Eye (tissue), 1 donor: ENCODE results near the gene GLB1L2.
"Not testable (repeated sequence)": the region's sequence is repeated elsewhere in the genome, so short reads cannot be mapped to it uniquely, and the experiment has no call there.

ENCODE experiments used
- DNase-seq: peaks from one replicate; pipeline ENCODE4 v3.0.0-alpha.2; 2015

GLB1L2 gene

DNA sequence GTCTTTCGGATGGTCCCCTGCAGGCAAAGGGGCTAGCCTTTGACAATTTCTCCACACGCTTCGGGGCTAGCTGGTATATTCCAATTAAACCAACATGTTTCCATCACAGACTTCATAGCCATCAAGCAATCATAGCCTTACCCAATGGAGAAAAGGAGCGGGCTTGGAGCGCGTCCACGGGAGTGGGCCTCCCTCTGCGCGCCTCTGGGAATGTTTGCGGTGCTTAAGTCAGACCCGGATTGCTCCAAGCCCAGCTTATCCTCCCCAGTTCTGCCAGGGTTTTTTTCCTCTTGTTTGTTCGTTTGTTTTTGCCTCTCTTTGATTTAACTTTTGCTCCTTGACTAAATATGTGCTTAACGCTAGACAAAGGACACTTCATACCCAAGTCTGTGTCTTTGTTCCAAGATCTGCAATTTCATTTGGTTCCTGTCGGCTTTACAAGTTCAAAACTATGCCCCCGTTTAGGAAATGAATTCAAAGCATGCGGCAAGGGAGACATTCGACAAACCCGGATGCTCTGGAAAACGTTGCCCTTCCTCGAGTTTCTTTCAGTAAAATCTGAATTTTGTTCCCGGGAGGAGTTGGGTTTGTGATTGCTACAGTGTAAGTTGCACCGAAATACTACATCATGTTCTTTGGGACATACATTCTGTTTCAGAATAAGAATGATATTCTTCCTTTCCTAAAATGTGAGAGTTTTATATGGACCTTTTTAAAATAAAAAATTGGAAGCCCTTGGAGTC is 1.0 kb upstream of the GLB1L2 start:
- peak; percentile 52 for DNase-seq

DNA sequence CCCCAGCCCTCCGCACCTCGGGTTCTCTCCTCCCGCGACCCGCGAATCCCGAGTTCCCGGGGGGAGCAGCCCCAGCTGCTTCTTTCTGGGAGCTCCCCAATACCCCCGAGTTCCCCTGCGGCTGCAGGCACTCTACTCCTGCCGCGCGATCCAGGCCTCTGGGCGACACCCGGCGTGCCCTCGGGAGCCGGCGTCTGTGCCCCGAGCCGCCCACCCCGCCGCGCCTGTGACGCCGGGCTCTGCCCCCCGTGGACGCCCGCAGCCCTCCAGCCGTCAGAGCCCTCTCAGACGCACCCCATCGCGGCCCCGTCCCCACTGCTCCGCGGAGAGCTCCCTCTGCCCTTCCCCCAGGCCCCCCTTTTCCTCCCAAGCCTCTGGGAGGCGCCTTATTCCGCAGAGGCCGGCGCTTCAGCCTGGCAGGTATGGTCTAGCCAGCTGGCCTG is 422 bp downstream of the GLB1L2 start:
- peak; percentile 66 for DNase-seq

DNA sequence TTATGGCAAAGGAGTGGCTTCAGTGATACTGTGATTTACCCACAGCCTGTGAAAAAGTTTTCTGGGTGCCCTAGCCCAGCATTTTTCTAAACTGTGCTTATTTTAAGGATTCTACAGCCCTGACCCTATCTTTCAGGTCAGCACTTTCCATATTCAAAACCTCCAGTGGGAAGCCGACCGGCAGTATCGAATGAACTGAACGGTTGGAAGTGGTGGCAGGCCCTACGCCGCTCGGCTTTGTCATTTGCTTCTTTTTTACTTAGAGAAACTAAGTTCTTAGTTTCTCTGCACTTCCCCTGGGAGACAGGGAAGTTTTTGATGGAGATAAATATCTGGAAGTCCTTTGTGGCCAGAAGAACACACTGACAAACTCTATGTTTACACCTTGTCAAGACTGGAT is 994 bp downstream of the GLB1L2 start:
- DNase-seq = no peak

DNA sequence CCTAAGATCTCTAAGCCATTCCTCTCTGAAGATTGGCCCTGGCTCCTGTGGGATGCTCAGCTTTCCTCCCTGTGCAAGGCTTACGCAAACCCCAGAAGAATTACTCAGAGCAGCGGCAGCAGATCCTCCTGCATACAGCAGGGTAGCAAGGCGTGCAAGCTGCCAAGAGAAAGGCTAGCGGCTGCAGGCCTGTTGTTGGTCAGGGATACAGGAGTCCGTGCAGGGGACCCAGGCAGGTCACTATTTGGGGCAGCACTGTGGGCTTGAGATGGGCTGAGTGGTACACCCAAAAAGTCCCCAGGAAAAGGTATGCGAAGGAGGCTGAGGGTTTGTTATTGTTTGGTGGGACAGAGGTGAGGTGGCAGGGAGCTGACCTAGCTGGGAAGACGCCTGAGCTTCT is 1.5 kb downstream of the GLB1L2 start:
- no peak for DNase-seq

DNA sequence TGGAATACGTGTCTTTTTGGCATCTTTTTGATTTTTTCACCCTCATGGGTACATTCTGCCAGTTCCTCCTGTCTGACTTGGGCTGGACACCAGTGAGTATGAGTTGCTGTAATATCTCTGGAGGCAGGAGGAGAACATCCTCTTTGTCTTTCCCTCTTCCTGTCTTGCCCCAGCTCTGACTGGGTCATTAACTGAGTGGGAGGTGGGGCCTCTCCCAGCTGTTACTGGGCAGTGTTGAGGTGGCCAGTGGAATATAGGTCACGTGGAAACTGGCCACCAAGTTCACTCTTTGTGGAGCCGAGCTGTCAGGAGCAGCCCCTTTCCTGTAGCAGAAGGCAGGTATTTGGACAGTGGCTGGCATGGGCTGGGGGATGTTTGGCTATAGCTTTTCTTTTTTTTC is 2.2 kb downstream of the GLB1L2 start:
- DNase-seq = no peak

DNA sequence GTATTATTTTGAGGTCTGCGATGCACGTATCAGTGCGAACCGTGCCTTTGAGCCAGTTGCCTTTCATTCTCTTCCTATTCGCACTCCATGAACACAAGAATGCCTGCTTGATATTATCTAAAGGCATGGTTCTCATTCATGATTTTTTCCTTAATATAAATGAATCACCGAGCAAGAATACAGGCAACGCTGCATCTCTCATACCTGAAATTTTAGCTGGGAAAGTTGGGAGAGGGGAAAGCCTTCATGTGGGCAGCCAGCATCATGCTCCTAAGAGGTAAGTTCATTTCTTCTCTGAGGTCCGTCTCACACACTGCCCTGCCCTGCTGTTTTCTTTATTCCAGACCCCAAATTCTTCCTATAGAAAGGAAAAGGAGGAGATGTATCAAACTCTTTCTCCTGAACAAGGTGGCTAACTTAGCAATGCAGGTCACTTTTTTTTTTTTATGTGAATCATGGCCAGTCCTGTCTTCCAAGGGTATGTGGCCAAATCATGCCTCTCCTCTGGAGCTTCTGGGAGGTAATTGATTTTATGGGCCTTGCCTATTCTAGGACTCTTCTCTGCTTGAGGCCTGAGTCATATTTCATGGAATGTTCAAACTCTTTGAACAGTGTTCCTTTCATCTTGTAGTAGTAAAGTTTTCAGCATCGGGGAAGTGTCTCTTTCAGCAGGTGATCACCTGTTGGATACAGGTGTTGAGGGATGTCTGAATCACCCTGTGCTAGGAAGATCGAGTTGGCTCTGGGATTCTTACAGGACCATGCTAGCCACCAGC is 3.2 kb downstream of the GLB1L2 start:
- no peak for DNase-seq

DNA sequence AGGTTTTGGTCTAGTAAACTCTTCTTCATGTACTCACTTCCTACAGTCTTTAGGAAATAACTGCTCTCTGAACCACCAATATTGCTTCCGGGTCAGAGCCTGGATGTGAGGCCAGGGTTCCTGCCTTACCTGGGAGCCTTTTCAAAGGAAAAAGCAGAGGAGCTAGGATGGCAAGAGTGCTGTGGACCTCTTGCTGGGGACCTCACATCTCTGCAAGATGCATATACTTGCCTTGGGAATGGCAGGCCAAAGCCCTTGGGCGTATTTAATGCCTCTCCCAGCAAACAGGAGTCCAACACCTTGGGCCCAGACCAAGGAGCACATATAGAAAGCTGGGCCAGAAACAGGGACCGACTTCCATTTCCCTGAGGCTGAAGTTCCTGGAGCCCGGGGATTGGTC is 5.3 kb downstream of the GLB1L2 start:
- DNase-seq = no peak

DNA sequence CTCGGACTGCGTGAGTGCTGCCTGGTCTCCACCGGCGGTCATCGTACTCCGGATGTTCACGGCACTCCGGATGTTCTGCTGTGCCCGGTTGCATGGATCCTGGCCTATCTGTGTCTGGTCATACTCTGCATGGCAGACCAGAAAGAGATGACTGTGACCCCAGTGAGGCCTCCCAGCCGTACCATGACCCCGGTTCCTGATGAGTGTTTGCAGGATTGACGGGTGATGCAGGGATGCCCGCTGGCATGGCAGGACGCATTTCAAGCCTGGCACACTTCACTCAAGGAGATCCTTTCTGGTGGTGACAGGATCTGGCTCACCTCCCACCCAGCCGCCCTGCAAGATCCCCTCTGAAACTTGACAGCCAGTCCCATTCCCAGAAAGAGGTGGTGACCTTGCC is 6.3 kb downstream of the GLB1L2 start:
- DNase-seq = no peak

DNA sequence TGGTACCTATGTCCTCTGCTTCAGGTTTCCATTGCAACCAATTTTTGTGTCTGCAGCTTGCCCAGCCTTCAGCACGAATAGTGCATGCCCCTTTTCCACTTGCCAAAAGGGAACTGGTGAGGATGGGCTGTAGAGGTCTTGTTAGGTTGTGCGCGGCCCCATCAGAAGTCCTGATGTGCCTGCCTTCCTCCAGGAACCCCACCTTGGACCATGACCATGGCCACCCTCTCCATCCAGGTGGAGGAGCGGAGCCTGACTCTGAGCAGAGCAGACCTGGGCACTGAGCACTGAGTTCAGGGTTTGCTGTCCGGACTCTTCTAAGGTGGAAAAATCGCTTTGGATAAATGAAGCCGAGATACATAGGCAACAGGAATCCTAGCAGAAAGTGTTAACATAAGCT is 6.9 kb downstream of the GLB1L2 start:
- no peak for DNase-seq

DNA sequence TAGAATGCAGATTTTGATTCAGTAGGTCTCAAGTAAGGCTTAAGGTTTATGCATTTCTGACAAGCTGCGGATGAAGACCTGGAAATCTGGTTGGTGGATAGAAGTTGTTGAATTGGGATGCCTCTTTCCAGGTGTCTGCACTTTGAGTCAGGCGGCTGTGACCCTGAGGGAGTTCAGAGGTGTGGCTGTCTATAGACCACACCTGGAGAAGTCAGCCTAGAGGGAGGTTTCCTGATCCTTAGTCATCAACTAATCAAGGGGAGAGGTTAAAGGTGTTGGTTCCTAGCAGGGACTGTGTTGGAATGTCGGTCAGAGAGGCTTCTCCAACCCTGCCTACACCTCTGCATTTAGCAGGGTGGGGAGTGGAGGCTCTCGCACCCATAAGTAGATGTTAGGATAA is 8.0 kb downstream of the GLB1L2 start:
- DNase-seq = no peak

DNA sequence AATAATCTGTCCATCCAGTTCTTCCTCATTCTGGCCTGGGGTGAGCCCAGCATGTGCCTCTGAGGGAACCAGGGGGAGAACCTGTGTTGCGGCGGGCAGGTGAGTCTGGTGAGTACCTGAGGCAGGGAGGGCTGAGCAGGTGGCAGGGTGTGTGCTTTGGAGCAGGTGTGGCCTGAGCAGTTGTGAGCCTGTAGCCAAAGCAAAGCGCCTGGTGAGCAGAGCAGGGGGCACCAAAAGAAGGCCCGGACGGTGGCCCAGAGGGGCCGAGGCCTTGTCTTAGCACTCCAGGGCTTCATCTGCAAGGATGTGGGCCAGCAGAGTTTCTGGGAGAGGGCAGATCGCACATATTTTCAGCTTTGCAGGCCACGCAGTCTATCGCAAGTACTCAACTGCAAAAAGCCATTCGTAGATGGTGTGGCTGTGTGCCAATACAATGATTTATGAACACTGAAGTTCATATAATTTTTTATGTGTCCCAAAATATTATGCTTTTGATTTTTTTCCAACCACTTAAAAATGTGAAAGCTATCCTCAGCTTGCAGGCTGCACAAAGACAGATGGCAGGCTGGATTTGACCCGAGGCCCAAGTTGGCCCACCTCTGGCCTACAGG is 8.7 kb downstream of the GLB1L2 start:
- DNase-seq = no peak

DNA sequence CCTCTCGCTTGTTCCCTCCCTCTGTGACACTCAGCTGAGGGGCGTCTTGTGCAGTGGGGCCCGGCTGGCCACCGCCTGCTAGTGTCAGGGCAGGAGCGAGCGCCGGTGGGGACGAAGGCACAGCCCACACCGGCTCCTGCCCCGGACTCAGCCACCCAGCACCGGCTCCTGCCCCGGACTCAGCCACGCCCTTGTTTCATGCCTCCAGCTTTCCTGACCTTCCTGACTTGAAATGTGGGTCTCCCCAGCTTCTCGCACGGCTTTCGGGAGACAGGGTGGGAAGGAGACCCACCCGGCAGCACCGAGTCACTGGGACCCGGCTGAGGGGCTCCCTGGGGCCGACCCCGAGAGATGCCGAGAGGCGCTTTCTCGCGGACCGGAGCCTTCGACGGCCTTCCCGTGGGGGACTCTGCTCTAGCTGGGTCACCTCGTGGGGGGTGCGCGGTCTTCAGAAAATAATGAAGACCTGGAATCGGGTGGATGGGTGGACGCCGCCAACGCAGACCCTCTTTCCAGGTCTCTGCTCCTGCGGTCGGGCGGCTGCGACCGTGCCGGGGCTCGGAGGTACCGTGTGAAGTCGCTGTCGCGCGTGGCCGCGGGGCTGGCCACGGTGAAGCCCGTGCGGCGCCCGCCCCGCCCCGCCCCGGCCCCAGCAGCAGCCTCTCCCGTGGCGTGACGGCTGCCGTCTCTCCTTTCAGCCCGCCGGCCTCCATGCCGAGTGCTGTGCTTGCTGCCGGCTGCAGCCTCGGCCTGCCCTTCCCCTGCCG is 10.2 kb downstream of the GLB1L2 start:
- no peak for DNase-seq

DNA sequence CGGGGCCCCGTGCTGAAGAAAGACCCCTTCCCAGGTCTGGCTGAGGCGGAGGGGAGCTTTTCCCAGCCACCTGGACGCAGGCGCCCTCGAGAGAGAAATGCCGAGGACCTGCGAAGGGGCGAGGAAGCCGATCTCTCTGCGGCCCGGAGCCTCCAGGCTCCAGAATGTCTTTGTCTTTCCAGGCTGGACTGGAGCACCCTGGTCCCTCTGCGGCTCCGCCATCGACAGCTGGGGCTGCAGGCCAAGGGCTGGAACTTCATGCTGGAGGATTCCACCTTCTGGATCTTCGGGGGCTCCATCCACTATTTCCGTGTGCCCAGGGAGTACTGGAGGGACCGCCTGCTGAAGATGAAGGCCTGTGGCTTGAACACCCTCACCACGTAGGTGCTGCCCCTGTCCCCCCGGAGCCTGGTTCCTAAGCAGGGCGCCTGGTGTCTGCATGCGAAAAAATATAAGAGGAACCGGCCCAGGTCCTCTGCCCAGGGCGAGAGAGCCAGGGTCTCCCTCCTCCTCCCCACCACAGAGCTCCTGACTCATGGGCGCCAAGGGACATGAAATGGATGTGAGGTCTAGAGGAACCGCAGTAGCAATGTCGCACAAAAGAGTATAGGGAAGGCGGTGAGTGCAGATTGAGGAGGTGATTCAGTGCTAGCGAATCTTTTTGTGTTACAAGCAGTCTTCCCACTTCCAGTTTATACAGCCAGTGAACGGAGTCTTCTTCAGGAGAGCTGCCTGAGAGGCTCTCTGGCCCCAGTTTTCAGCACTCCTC is 11.0 kb downstream of the GLB1L2 start:
- no peak for DNase-seq

DNA sequence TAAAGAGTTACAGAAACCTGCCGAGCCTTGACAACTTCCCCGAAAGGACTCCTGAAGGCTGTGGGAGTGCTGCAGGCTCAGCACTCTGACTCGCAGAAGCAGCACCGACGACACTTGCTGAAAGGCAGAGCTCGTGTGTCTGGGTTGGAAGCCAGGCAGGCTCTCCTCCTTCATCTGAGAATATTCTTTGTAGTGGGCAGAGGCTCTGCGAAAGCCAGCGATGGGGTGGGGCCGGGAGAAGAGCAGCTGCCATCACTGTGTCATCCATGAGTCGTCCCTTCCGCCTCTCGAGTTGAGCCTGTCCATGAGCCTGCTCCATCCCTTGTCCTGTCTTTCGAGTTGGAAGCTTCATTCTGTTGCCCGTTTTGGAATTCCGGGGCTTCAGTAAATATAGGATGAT is 11.9 kb downstream of the GLB1L2 start:
- no peak for DNase-seq

DNA sequence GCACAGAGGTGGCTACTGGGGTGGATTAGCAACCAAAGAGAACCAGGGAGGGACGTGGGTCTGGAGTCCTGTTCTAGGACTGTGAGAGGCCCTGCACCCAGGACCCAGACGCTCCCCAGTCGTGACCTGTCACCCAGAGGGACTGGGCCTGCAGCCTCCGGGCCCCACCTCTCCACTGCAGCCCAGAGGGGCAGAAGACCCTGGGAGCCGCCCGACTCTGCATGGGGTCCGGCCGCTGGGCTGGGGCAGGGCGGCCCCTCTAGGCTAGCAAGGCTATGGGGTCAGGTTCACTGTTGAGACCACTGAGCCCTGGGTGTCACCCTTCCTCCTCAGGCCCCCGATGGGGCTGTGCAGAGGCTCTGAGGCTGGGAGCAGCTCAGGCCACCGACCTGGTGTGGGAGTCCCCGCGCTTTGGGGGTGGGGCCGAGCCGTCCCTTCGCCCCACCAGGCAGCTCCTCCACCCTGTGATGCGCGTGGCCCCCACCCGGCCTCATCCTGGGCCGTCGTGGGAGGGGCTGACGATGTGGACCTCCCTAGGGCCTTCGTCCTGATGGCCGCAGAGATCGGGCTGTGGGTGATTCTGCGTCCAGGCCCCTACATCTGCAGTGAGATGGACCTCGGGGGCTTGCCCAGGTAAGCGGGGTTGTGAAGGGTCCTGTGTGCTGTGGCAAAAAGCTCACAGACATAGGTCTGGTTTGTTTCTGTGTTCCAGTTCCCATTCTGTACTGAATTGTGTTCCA is 12.9 kb downstream of the GLB1L2 start:
- not testable (repeated sequence) for DNase-seq

DNA sequence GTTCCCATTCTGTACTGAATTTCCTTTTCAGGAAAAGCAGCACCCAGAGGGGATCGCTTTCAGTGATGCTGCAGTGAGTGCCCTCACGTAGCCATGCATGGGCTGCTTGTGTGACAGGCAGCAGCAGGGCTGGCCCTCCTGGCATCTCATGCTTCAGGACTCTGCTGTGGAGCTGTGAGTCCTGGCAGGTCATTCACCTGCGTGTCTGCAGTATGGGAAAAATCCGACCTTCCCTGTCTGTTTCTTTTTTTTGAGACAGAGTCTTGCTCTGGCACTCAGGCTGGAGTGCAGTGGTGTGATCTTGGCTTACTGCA is 13.4 kb downstream of the GLB1L2 start:
- DNase-seq = no peak

DNA sequence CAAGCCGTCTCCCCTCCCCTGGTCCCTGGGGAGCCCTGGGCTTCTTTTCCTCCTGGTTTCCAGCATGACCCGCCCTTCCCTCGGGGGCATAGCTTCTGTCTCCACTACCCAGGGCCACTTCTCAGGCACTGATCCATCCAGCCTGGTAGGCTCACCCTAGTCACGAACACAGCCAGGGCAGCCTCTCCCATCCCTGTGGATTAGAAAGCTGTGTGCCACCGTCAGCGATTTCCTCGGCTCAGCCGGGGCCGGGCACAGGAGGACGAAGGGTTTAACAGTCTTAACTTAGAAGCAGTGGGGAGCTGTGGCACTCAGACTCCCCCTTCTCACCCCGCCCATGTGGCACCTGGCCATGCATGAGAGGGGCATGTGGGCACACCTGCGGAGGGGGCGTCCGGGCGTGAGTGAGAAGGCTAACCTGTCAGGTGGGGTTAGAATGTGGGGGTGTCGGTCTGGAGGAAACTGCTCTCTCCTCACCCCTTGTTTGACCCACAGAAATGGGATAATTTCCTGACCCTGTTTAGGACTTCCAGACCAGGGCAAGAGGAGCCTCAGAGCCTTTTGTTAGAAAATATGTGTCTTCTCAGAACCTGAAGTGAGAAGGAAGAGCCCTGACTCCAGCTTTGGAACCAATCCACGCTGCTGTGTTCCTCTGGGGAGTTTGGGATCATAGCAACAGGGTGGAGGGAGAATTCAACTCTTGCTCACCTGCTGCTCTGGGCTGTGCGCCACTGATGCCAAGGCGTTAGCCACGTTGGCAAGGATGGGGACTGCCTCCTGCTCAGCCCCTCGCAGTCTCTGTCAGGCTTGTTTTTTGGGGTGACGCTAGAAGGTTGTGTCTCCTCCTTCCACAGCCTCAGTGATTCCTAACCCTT is 14.6 kb downstream of the GLB1L2 start:
- DNase-seq = no peak

DNA sequence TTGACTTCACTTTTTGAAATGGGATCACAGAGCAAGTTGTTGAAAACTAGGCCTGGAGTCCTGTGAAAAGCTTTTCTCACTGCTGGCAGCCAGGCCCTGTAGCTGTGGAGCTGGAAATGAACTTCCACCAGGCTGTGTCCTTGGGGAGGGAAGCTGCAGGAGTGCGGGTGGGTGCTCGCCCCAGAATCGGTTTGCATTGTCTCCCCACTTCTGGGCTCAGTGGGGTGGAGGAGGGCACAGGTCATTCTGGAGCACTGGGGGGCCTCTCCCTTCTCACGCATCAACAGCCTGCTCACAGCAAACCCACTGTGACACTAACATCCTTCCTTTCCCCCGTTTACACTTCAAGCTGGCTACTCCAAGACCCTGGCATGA is 15.2 kb downstream of the GLB1L2 start:
- no peak for DNase-seq

DNA sequence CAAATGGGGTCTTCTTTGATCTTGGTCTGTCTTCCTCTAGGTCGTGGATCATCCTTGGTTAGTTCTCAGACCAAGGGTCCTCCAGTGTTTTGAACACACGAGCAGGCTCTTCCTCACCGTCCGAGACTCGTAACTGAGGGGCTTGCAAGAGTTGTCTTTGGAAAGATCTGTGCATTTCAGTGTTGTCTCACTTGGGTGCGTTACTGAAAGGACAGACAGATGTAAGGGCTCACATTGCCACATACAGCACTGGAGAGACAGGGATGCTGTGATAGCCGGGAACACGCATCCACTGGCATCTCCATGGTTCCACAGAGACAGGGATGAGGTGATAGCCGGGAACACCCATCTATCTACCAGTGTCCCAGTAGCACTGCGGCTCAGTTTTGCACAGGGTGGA is 15.7 kb downstream of the GLB1L2 start:
- DNase-seq = no peak

DNA sequence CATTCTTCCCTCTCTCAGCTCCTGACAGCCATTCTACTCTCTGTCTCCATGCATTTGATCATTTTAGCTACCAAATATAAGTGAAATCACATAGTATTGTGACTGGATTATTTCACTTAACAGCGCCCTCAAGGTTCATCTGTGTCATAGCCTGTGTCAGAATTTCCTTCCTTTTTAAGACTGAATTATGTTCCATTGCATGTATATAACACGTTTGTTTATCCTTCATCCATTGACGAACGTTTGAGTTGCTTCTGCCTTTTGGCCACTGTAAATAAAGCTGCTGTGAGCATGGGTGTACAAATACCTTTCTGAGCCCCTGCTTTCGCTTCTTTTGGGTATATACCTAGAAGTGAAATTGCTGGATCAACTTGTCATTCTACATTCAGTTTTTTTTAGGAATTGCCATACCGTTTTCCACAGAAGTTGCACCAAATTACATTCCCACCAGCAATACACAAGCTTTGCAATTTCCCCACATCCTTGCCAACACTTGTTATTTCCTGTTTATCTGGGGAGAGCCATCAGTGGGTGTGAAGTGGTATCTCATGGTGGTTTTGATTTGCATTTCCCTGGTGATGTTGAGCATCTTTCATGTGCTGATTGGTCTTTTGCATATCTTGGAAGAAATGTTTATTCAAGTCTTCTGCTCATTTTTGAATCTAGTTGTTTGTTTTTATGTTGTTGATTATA is 17.5 kb downstream of the GLB1L2 start:
- DNase-seq = no peak
